Measurements from ENCODE around the gene MNX1.

The MNX1 gene

GRCh38 chr7:157010588-157011332 is at the start of gene MNX1:
Gene MNX1 (minus strand): TSS chr7:157010663. CDS start chr7:157010350, 313 bp downstream.
- DNase-seq (ENCODE audit: extremely low spot score), result peak; percentile 99
- POLR2A ChIA-PET, result interaction anchor here (0.6 to 3.6 kb wide), 24 partner anchors 9 to 1202 kb away, joined by 3 to 44 read pairs (median 4); partner anchors contain the start of genes NOM1 and UBE3C
- CTCF ChIA-PET, result interaction anchor here (0.7 to 1.0 kb wide), 3 partner anchors 9 to 352 kb away, joined by 3 to 5 read pairs (median 3); no protein-coding TSS in a partner anchor
- peak; percentile 98 for TF ChIP-seq FOXM1 (IDR thresholded peaks at IDR 0.05; ENCODE audit: borderline replicate concordance)
- no peak for TF ChIP-seq ELF4 (IDR thresholded peaks at IDR 0.05)
- no peak for TF ChIP-seq SUZ12 (IDR thresholded peaks at IDR 0.05)
- TF ChIP-seq LEF1 (IDR thresholded peaks at IDR 0.05; ENCODE audit: borderline replicate concordance), result peak; percentile 61; the same call in 1 of the 2 replicates
- TF ChIP-seq HDGF (IDR thresholded peaks at IDR 0.05; ENCODE audit: borderline replicate concordance), result 0 out of 2 replicates have a peak, but pooled peaks have one; percentile 15
- 0 out of 2 replicates have a peak, but pooled peaks have one; percentile 36 for TF ChIP-seq TARDBP (IDR thresholded peaks at IDR 0.05)
- no peak for TF ChIP-seq BHLHE40 (IDR thresholded peaks at IDR 0.05; ENCODE audit: borderline replicate concordance)
- peak; percentile 26; the same call in 1 of the 2 replicates for TF ChIP-seq ARNT (IDR thresholded peaks at IDR 0.05)
- TF ChIP-seq PKNOX1 (IDR thresholded peaks at IDR 0.05), result no peak
- no peak for TF ChIP-seq L3MBTL2 (conservative IDR thresholded peaks at IDR 0.05)
- TF ChIP-seq FOXA1 (IDR thresholded peaks at IDR 0.05), result no peak

GRCh38 chr7:157059534-157059933 is 49.1 kb upstream of the MNX1 start:
- POLR2A ChIA-PET, result no interaction called here
- no peak for DNase-seq (ENCODE audit: extremely low spot score)
- CTCF ChIA-PET, result no interaction called here
- TF ChIP-seq FOXM1 (IDR thresholded peaks at IDR 0.05; ENCODE audit: borderline replicate concordance), result no peak

- ChIA-PET POLR2A (no interaction called here), CTCF (no interaction called here)
- DNase-seq (ENCODE audit: extremely low spot score), result no peak
- no peak for TF ChIP-seq ARNT (IDR thresholded peaks at IDR 0.05)
- TF ChIP-seq HDGF (IDR thresholded peaks at IDR 0.05; ENCODE audit: borderline replicate concordance), result no peak
- no peak for TF ChIP-seq ELF4 (IDR thresholded peaks at IDR 0.05)
- TF ChIP-seq LEF1 (IDR thresholded peaks at IDR 0.05; ENCODE audit: borderline replicate concordance), result no peak
- TF ChIP-seq SUZ12 (IDR thresholded peaks at IDR 0.05), result no peak
Measured at GRCh38 chr7:157058701-157059100, 48.2 kb upstream of the MNX1 start.

- no peak for TF ChIP-seq CTBP1 (IDR thresholded peaks at IDR 0.05; ENCODE audit: borderline replicate concordance)
- POLR2A ChIA-PET, result no interaction called here
- no peak for DNase-seq (ENCODE audit: extremely low spot score)
- CTCF ChIA-PET, result interaction anchor here (0.6 kb wide), 1 partner anchor 87 kb away, joined by 9 read pairs; no protein-coding TSS in a partner anchor
Measured at GRCh38 chr7:157058068-157058467, 47.6 kb upstream of the MNX1 start.

GRCh38 chr7:157056957-157057902 is 46.8 kb upstream of the MNX1 start:
- ChIA-PET POLR2A (no interaction called here), CTCF (no interaction called here)
- DNase-seq (ENCODE audit: extremely low spot score), result no peak
- TF ChIP-seq SUZ12 (IDR thresholded peaks at IDR 0.05), result no peak
- peak; percentile 85 for TF ChIP-seq PKNOX1 (IDR thresholded peaks at IDR 0.05)
- no peak for TF ChIP-seq HDGF (IDR thresholded peaks at IDR 0.05; ENCODE audit: borderline replicate concordance)

- CTCF ChIA-PET, result no interaction called here
- DNase-seq (ENCODE audit: extremely low spot score), result no peak
- POLR2A ChIA-PET, result no interaction called here
- TF ChIP-seq FOXM1 (IDR thresholded peaks at IDR 0.05; ENCODE audit: borderline replicate concordance) (no peak), LEF1 (IDR thresholded peaks at IDR 0.05; ENCODE audit: borderline replicate concordance) (no peak), NFRKB (IDR thresholded peaks at IDR 0.05) (no peak), FOXK2 (IDR thresholded peaks at IDR 0.05) (no peak), TARDBP (IDR thresholded peaks at IDR 0.05) (no peak), FOXA1 (IDR thresholded peaks at IDR 0.05) (no peak), L3MBTL2 (conservative IDR thresholded peaks at IDR 0.05) (no peak), ELF4 (IDR thresholded peaks at IDR 0.05) (no peak), CTBP1 (IDR thresholded peaks at IDR 0.05; ENCODE audit: borderline replicate concordance) (no peak), HDGF (IDR thresholded peaks at IDR 0.05; ENCODE audit: borderline replicate concordance) (no peak), BHLHE40 (IDR thresholded peaks at IDR 0.05; ENCODE audit: borderline replicate concordance) (no peak), ARNT (IDR thresholded peaks at IDR 0.05) (no peak)
Measured at GRCh38 chr7:157056246-157056645, 45.8 kb upstream of the MNX1 start.

GRCh38 chr7:157054927-157055326 is 44.5 kb upstream of the MNX1 start:
- ChIA-PET POLR2A (interaction anchor here (0.5 kb wide), 1 partner anchor 13 kb away, joined by 3 read pairs; no protein-coding TSS in a partner anchor), CTCF (no interaction called here)
- DNase-seq (ENCODE audit: extremely low spot score), result no peak
- TF ChIP-seq FOXK2 (IDR thresholded peaks at IDR 0.05) (no peak), TARDBP (IDR thresholded peaks at IDR 0.05) (no peak), SUZ12 (IDR thresholded peaks at IDR 0.05) (no peak), CTBP1 (IDR thresholded peaks at IDR 0.05; ENCODE audit: borderline replicate concordance) (no peak), LEF1 (IDR thresholded peaks at IDR 0.05; ENCODE audit: borderline replicate concordance) (no peak), ARNT (IDR thresholded peaks at IDR 0.05) (no peak), PKNOX1 (IDR thresholded peaks at IDR 0.05) (no peak), NFRKB (IDR thresholded peaks at IDR 0.05) (no peak), ZNF384 (IDR thresholded peaks at IDR 0.05) (no peak)
